ENCODE results near the gene MAP1S.

Gene MAP1S

GRCh38 chr19:17718947-17719711 is at the start of gene MAP1S:
Gene MAP1S (plus strand): TSS chr19:17719480. CDS start chr19:17719503, 23 bp downstream.
- TF ChIP-seq, protein P1, sequence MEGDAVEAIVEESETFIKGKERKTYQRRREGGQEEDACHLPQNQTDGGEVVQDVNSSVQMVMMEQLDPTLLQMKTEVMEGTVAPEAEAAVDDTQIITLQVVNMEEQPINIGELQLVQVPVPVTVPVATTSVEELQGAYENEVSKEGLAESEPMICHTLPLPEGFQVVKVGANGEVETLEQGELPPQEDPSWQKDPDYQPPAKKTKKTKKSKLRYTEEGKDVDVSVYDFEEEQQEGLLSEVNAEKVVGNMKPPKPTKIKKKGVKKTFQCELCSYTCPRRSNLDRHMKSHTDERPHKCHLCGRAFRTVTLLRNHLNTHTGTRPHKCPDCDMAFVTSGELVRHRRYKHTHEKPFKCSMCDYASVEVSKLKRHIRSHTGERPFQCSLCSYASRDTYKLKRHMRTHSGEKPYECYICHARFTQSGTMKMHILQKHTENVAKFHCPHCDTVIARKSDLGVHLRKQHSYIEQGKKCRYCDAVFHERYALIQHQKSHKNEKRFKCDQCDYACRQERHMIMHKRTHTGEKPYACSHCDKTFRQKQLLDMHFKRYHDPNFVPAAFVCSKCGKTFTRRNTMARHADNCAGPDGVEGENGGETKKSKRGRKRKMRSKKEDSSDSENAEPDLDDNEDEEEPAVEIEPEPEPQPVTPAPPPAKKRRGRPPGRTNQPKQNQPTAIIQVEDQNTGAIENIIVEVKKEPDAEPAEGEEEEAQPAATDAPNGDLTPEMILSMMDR (IDR thresholded peaks at IDR 0.05; ENCODE audit: control extremely low read depth, extremely low read depth, low read depth, missing control alignments) = no peak
- POLR2A ChIA-PET = interaction anchor here (0.6 to 1.3 kb wide), 3 partner anchors 10 to 140 kb away, joined by 3 to 9 read pairs (median 3); no protein-coding TSS in a partner anchor
- peak; percentile 92 for DNase-seq (ENCODE audit: extremely low spot score)
- CTCF ChIA-PET = interaction anchor here (0.6 to 3.3 kb wide), 11 partner anchors 13 to 136 kb away, joined by 3 to 15 read pairs (median 4); no protein-coding TSS in a partner anchor

- ChIA-PET CTCF (no interaction called here), POLR2A (interaction anchor here (0.6 kb wide), 1 partner anchor 221 kb away, joined by 4 read pairs; no protein-coding TSS in a partner anchor)
- TF ChIP-seq, protein P1 (IDR thresholded peaks at IDR 0.05; ENCODE audit: control extremely low read depth, extremely low read depth, low read depth, missing control alignments) = no peak
- no peak for DNase-seq (ENCODE audit: extremely low spot score)
These were observed 47.4 kb upstream of the MAP1S start for GRCh38 chr19:17671906-17672305.

- CTCF ChIA-PET = interaction anchor here (1.0 kb wide), 1 partner anchor 233 kb away, joined by 3 read pairs; no protein-coding TSS in a partner anchor
- TF ChIP-seq, protein P1 (IDR thresholded peaks at IDR 0.05; ENCODE audit: control extremely low read depth, extremely low read depth, low read depth, missing control alignments) = no peak
- POLR2A ChIA-PET = no interaction called here
- DNase-seq (ENCODE audit: extremely low spot score) = no peak
These were observed 45.1 kb upstream of the MAP1S start for GRCh38 chr19:17673937-17674799.

DNA sequence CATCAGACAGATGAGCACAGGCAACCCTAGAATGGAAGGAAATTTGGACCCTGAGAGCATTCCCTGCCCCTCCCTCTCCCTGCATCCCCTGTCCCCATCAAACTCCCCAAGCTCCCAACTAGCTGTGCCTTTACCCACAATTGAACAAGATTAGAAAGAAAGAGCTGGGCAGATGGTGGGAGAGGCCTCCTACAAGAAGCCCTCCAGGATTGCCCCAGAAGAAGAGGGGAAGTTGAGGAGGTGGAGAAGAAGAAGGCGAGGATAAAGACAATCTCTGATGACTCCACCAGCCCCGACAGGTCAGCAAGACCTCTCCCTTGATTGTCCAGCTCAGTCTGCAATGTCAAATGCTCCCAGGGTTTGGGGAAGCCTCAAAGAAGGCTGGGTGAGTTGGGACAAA is 43.0 kb upstream of the MAP1S start:
- POLR2A ChIA-PET = no interaction called here
- no peak for DNase-seq (ENCODE audit: extremely low spot score)
- CTCF ChIA-PET = no interaction called here
- TF ChIP-seq, protein P1 (IDR thresholded peaks at IDR 0.05; ENCODE audit: control extremely low read depth, extremely low read depth, low read depth, missing control alignments) = no peak

- ChIA-PET POLR2A (no interaction called here), CTCF (interaction anchor here (1.0 to 1.3 kb wide), 4 partner anchors 9 to 181 kb away, joined by 3 to 4 read pairs (median 3); no protein-coding TSS in a partner anchor)
- TF ChIP-seq, protein P1 (IDR thresholded peaks at IDR 0.05; ENCODE audit: control extremely low read depth, extremely low read depth, low read depth, missing control alignments) = no peak
- DNase-seq (ENCODE audit: extremely low spot score) = no peak
These were observed 42.3 kb upstream of the MAP1S start for GRCh38 chr19:17677002-17677401.

GRCh38 chr19:17678836-17679235 is 40.4 kb upstream of the MAP1S start:
- ChIA-PET CTCF (interaction anchor here (0.8 to 1.6 kb wide), 2 partner anchors 105 to 183 kb away, joined by 3 to 5 read pairs; no protein-coding TSS in a partner anchor), POLR2A (no interaction called here)
- TF ChIP-seq, protein P1 (IDR thresholded peaks at IDR 0.05; ENCODE audit: control extremely low read depth, extremely low read depth, low read depth, missing control alignments) = no peak
- DNase-seq (ENCODE audit: extremely low spot score) = no peak

All from GM10248 (cell line).